Tibial artery (tissue), 4 donors: ENCODE measurements around the gene SAMMSON.
A peak's percentile ranks its signal among the peaks of the same experiment; 100 is the strongest.

Source experiments
- DNase-seq, 2 donors: peaks; one replicate each; pipeline ENCODE4 v3.0.0-alpha.2; 2019
- H3K27ac ChIP-seq, 2 donors: fragments of 200-600 bp; sonication (generic) in 1 of 2; 1 replicate in 1 of 2; 2 replicates in 1 of 2; pipeline ENCODE4 v1.5.1; 2018 to 2019; ENCODE audit warnings: mild to moderate bottlenecking in 1 of 2
- H3K27me3 ChIP-seq, 2 donors: fragments of 200-600 bp; sonication (generic) in 1 of 2; one replicate each; pipeline versions ENCODE4 v1.5.1 to v1.6.0; 2016 to 2019
- H3K36me3 ChIP-seq, 3 donors: fragments of 200-600 bp; sonication (generic) in 2 of 3; one replicate each; pipeline ENCODE4 v1.5.1; 2016 to 2019; ENCODE audit warnings: mild to moderate bottlenecking in 2 of 3
- H3K4me1 ChIP-seq, 4 donors: fragments of 200-600 bp; sonication (generic) in 2 of 4; 1 replicate in 3 of 4; 2 replicates in 1 of 4; pipeline ENCODE4 v1.5.1; 2016 to 2019
- H3K4me3 ChIP-seq, 2 donors: fragments of 200-600 bp; sonication (generic) in 1 of 2; 1 replicate in 1 of 2; 2 replicates in 1 of 2; pipeline ENCODE4 v1.5.1; 2018 to 2019; ENCODE audit warnings: mild to moderate bottlenecking in 2 of 2
- H3K9me3 ChIP-seq, 3 donors: fragments of 200-600 bp; sonication (generic) in 1 of 3; one replicate each; pipeline ENCODE4 v1.5.1; 2016 to 2019
- CTCF ChIP-seq, 2 experiments: fragments of 200-600 bp in 1 of 2; fragments of 450-650 bp in 1 of 2; IDR thresholded peaks; one replicate each; pipeline ENCODE4 v1.5.1; 2017 to 2019; ENCODE audit warnings: antibody characterized with exemption in 2 of 2, mild to moderate bottlenecking in 1 of 2, moderate library complexity in 1 of 2
- intact Hi-C: fragments of 100-400 bp; cut with DNase I; formaldehyde crosslinking; loops from one replicate; pipeline ENCODE4 v1.15.0; 2023; ENCODE audit warnings: low total_unique reads

The SAMMSON gene

GRCh38 chr3:70038693-70039092, 39.2 kb downstream of the SAMMSON start:
- TF ChIP-seq CTCF (IDR thresholded peaks at IDR 0.05), result no peak
- Histone ChIP-seq H3K27ac (no peak overlapping the region), H3K4me1 (peaks cover 0 to 10% (median 4%) of the 10 kb centered on the region in 4 donors), H3K27me3 (no peaks in the 10 kb centered on the region), H3K36me3 (no peaks in the 10 kb centered on the region), H3K4me3 (no peak overlapping the region), H3K9me3 (no peaks in the 10 kb centered on the region)
- intact Hi-C loops, result no loop called here
- no peak for DNase-seq

- no peak overlapping the region for H3K27ac ChIP-seq
- intact Hi-C loops, result no loop called here
- no peak for TF ChIP-seq CTCF (IDR thresholded peaks at IDR 0.05)
- H3K9me3 ChIP-seq, result no peaks in the 10 kb centered on the region
- no peaks in the 10 kb centered on the region for H3K27me3 ChIP-seq
- peaks cover 0 to 10% (median 4%) of the 10 kb centered on the region in 4 donors for H3K4me1 ChIP-seq
- no peak for DNase-seq
- H3K36me3 ChIP-seq, result no peaks in the 10 kb centered on the region
- H3K4me3 ChIP-seq, result no peak overlapping the region
Measured at GRCh38 chr3:70040386-70040785, 40.9 kb downstream of the SAMMSON start.

- no peaks in the 10 kb centered on the region for H3K36me3 ChIP-seq
- no peak overlapping the region for H3K4me3 ChIP-seq
- H3K4me1 ChIP-seq, result peaks cover 0 to 10% (median 4%) of the 10 kb centered on the region in 4 donors
- H3K27me3 ChIP-seq, result no peaks in the 10 kb centered on the region
- intact Hi-C loops, result no loop called here
- no peak for TF ChIP-seq CTCF (IDR thresholded peaks at IDR 0.05)
- DNase-seq, result no peak
- no peak overlapping the region for H3K27ac ChIP-seq
- H3K9me3 ChIP-seq, result no peaks in the 10 kb centered on the region
Measured at GRCh38 chr3:70042641-70043040, 43.1 kb downstream of the SAMMSON start.

- Histone ChIP-seq H3K36me3 (no peaks in the 10 kb centered on the region), H3K9me3 (no peaks in the 10 kb centered on the region), H3K27me3 (no peaks in the 10 kb centered on the region), H3K4me3 (no peak overlapping the region), H3K4me1 (peaks cover 0 to 14% (median 7%) of the 10 kb centered on the region in 4 donors), H3K27ac (peak overlapping the region in 1 of 2 donors; percentile 55)
- intact Hi-C loops, result no loop called here
- no peak for DNase-seq
- TF ChIP-seq CTCF (IDR thresholded peaks at IDR 0.05), result no peak
Measured at GRCh38 chr3:70049761-70050160, 50.2 kb downstream of the SAMMSON start.

GRCh38 chr3:70053293-70053692, 53.8 kb downstream of the SAMMSON start:
- intact Hi-C loops, result no loop called here
- no peak overlapping the region for H3K4me3 ChIP-seq

More at GRCh38 chr3:70053293-70053692, 53.8 kb downstream of the SAMMSON start:
- H3K4me1 ChIP-seq, result peaks cover 0 to 14% (median 7%) of the 10 kb centered on the region in 4 donors
- DNase-seq, result no peak
- no peaks in the 10 kb centered on the region for H3K27me3 ChIP-seq
- H3K9me3 ChIP-seq, result no peaks in the 10 kb centered on the region
- H3K27ac ChIP-seq, result no peak overlapping the region
- no peak for TF ChIP-seq CTCF (IDR thresholded peaks at IDR 0.05)
- no peaks in the 10 kb centered on the region for H3K36me3 ChIP-seq
